ENCODE data around the gene SLC9A9. TPM values are rescaled to one million over a fixed set of nuclear protein-coding genes. Genes with fewer than 3 reads are reported as not detected.

The SLC9A9 gene
- total RNA-seq, 1 experiment from 2014 or later, result 2.2 TPM

- intact Hi-C loops (cut with micrococcal nuclease), result no loop called here
- H3K27ac Mint-ChIP-seq (ENCODE audit: low read depth, unreplicated experiment), result no peak overlapping the region
- H3K4me1 Mint-ChIP-seq (ENCODE audit: insufficient read depth, unreplicated experiment), result peaks cover 27% of the 10 kb centered on the region
- no peaks in the 10 kb centered on the region for H3K27me3 Mint-ChIP-seq (ENCODE audit: insufficient read depth, unreplicated experiment)
- ChIA-PET CTCF (no interaction called here), POLR2A (interaction anchor here (0.7 kb wide), 1 partner anchor 71 kb away, joined by 3 read pairs; no protein-coding TSS in a partner anchor)
- DNase-seq (ENCODE audit: unreplicated experiment), result no peak
- TF ChIP-seq CTCF (IDR thresholded peaks at IDR 0.05; ENCODE audit: unreplicated experiment), result no peak
- no peak overlapping the region for H3K4me3 Mint-ChIP-seq (ENCODE audit: unreplicated experiment)
- no TSS peak for BruUV-seq (replicated peaks)
- no peaks in the 10 kb centered on the region for H3K36me3 Mint-ChIP-seq (ENCODE audit: insufficient read depth, unreplicated experiment)
- no peaks in the 10 kb centered on the region for H3K9me3 Mint-ChIP-seq (ENCODE audit: unreplicated experiment)
Measured at GRCh38 chr3:143363949-143364348, 484.3 kb downstream of the SLC9A9 start.

GRCh38 chr3:143363276-143363675 is 485.0 kb downstream of the SLC9A9 start:
- POLR2A ChIA-PET, result interaction anchor here (0.7 kb wide), 1 partner anchor 72 kb away, joined by 3 read pairs; no protein-coding TSS in a partner anchor
- no peak for TF ChIP-seq CTCF (IDR thresholded peaks at IDR 0.05; ENCODE audit: unreplicated experiment)
- no peaks in the 10 kb centered on the region for H3K27me3 Mint-ChIP-seq (ENCODE audit: insufficient read depth, unreplicated experiment)
- no peak overlapping the region for H3K4me3 Mint-ChIP-seq (ENCODE audit: unreplicated experiment)
- no peaks in the 10 kb centered on the region for H3K9me3 Mint-ChIP-seq (ENCODE audit: unreplicated experiment)
- no peak for DNase-seq (ENCODE audit: unreplicated experiment)
- peaks cover 27% of the 10 kb centered on the region for H3K4me1 Mint-ChIP-seq (ENCODE audit: insufficient read depth, unreplicated experiment)
- intact Hi-C loops (cut with micrococcal nuclease), result no loop called here
- H3K36me3 Mint-ChIP-seq (ENCODE audit: insufficient read depth, unreplicated experiment), result no peaks in the 10 kb centered on the region
- H3K27ac Mint-ChIP-seq (ENCODE audit: low read depth, unreplicated experiment), result peak overlapping the region; percentile 0
- CTCF ChIA-PET, result interaction anchor here (0.6 to 1.2 kb wide), 2 partner anchors 11 to 37 kb away, joined by 3 to 4 read pairs; no protein-coding TSS in a partner anchor
- no TSS peak for BruUV-seq (replicated peaks)

- H3K9me3 Mint-ChIP-seq (ENCODE audit: unreplicated experiment), result no peaks in the 10 kb centered on the region
- ChIA-PET POLR2A (interaction anchor here (0.7 to 0.8 kb wide), 2 partner anchors 241 to 246 kb away, joined by 3 read pairs; no protein-coding TSS in a partner anchor), CTCF (interaction anchor here (0.6 to 1.2 kb wide), 5 partner anchors 10 to 281 kb away, joined by 3 to 4 read pairs (median 4); no protein-coding TSS in a partner anchor)
- peaks cover 27% of the 10 kb centered on the region for H3K4me1 Mint-ChIP-seq (ENCODE audit: insufficient read depth, unreplicated experiment)
- intact Hi-C loops (cut with micrococcal nuclease), result no loop called here
- H3K27ac Mint-ChIP-seq (ENCODE audit: low read depth, unreplicated experiment), result peak overlapping the region; percentile 0
- no peak for TF ChIP-seq CTCF (IDR thresholded peaks at IDR 0.05; ENCODE audit: unreplicated experiment)
- no peak for DNase-seq (ENCODE audit: unreplicated experiment)
- no TSS peak for BruUV-seq (replicated peaks)
- H3K27me3 Mint-ChIP-seq (ENCODE audit: insufficient read depth, unreplicated experiment), result no peaks in the 10 kb centered on the region
- H3K36me3 Mint-ChIP-seq (ENCODE audit: insufficient read depth, unreplicated experiment), result no peaks in the 10 kb centered on the region
- H3K4me3 Mint-ChIP-seq (ENCODE audit: unreplicated experiment), result no peak overlapping the region
Measured at GRCh38 chr3:143362115-143362991, 485.9 kb downstream of the SLC9A9 start.

- ChIA-PET POLR2A (no interaction called here), CTCF (interaction anchor here (0.7 to 1.2 kb wide), 3 partner anchors 207 to 282 kb away, joined by 3 to 4 read pairs (median 4); no protein-coding TSS in a partner anchor)
- no peaks in the 10 kb centered on the region for H3K9me3 Mint-ChIP-seq (ENCODE audit: unreplicated experiment)
- DNase-seq (ENCODE audit: unreplicated experiment), result no peak
- no peaks in the 10 kb centered on the region for H3K27me3 Mint-ChIP-seq (ENCODE audit: insufficient read depth, unreplicated experiment)
- no peak overlapping the region for H3K27ac Mint-ChIP-seq (ENCODE audit: low read depth, unreplicated experiment)
- H3K4me1 Mint-ChIP-seq (ENCODE audit: insufficient read depth, unreplicated experiment), result peaks cover 27% of the 10 kb centered on the region
- no peak for TF ChIP-seq CTCF (IDR thresholded peaks at IDR 0.05; ENCODE audit: unreplicated experiment)
- intact Hi-C loops (cut with micrococcal nuclease), result no loop called here
- BruUV-seq (replicated peaks), result no TSS peak
- no peak overlapping the region for H3K4me3 Mint-ChIP-seq (ENCODE audit: unreplicated experiment)
- H3K36me3 Mint-ChIP-seq (ENCODE audit: insufficient read depth, unreplicated experiment), result no peaks in the 10 kb centered on the region
Measured at GRCh38 chr3:143361589-143361988, 486.7 kb downstream of the SLC9A9 start.

All from MCF 10A (cell line).